Progenitor cell of endocrine pancreas (in vitro differentiated cells): ENCODE measurements around the gene KCNH1. TPM values are rescaled to one million over a fixed set of nuclear protein-coding genes. Genes with fewer than 3 reads are reported as not detected.

ENCODE experiments used
- DNase-seq: peaks from one replicate; pipeline ENCODE4 v3.0.0; 2021; ENCODE audit warnings: low spot score; ENCODE audit not compliant: unreplicated experiment
- H3K27ac Mint-ChIP-seq: 2 replicates; pipeline ENCODE4 v1.8.0; 2021; ENCODE audit warnings: mild to moderate bottlenecking, moderate library complexity, mixed read lengths
- H3K27me3 Mint-ChIP-seq: 2 replicates; pipeline ENCODE4 v1.8.0; 2021; ENCODE audit warnings: mixed read lengths
- H3K36me3 Mint-ChIP-seq: 2 replicates; pipeline ENCODE4 v1.8.0; 2022; ENCODE audit warnings: mixed read lengths; ENCODE audit not compliant: insufficient read depth
- H3K4me1 Mint-ChIP-seq: 2 replicates; pipeline ENCODE4 v1.8.0; 2021; ENCODE audit warnings: low read depth, mixed read lengths
- H3K4me3 Mint-ChIP-seq: 2 replicates; pipeline ENCODE4 v1.8.0; 2021; ENCODE audit warnings: low read depth, mild to moderate bottlenecking, moderate library complexity, mixed read lengths
- H3K9me3 Mint-ChIP-seq: 2 replicates; pipeline ENCODE4 v1.8.0; 2021; ENCODE audit warnings: low read depth, mixed read lengths
- total RNA-seq: library from RNA; stranded (reverse); gene quantifications from 2 replicates; pipeline ENCODE4 v1.2.1, GENCODE V29; 2021
- TF ChIP-seq, protein P1 (sequence below): fragments of 200-600 bp; sonication (generic); IDR thresholded peaks from one replicate; pipeline ENCODE4 v1.5.0; 2021; ENCODE audit warnings: antibody characterized with exemption, mild to moderate bottlenecking; ENCODE audit not compliant: unreplicated experiment

Gene KCNH1
- total RNA-seq, 1 donor from 2014 or later: 0.38 TPM

DNA sequence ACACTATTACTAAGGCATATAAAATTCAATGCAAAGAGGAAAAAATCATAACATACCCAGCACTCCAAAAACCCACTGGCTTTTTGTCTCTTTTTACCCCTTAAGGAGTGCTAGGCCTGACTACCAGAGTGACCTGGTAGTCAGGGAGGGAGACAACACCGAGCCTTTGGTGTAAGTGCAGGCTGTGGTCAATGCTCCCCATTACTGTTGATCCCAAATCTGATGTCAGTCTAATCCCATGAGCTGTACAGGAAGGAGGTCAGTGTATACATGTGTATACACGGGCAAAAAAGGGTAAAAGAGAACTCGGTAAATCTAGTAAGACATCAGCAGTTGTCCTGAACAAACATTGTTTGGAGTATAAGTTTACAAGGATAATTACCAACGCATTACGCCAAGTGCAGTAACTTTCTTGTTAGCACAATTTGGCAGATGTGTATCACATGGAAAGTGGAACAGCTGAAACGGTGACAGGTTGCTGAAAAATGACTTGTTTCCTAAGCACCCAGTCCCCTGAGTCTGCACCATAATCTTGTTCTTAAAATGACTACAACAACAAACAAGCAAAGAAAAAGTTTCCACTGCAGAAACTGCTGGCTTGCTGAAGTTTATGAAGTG, 217.9 kb downstream of the KCNH1 start:
- H3K36me3 Mint-ChIP-seq: no peaks in the 10 kb centered on the region
- no peak overlapping the region for H3K27ac Mint-ChIP-seq
- TF ChIP-seq, protein P1, sequence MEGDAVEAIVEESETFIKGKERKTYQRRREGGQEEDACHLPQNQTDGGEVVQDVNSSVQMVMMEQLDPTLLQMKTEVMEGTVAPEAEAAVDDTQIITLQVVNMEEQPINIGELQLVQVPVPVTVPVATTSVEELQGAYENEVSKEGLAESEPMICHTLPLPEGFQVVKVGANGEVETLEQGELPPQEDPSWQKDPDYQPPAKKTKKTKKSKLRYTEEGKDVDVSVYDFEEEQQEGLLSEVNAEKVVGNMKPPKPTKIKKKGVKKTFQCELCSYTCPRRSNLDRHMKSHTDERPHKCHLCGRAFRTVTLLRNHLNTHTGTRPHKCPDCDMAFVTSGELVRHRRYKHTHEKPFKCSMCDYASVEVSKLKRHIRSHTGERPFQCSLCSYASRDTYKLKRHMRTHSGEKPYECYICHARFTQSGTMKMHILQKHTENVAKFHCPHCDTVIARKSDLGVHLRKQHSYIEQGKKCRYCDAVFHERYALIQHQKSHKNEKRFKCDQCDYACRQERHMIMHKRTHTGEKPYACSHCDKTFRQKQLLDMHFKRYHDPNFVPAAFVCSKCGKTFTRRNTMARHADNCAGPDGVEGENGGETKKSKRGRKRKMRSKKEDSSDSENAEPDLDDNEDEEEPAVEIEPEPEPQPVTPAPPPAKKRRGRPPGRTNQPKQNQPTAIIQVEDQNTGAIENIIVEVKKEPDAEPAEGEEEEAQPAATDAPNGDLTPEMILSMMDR: no peak
- H3K4me1 Mint-ChIP-seq: peaks cover 21% of the 10 kb centered on the region
- H3K4me3 Mint-ChIP-seq: no peak overlapping the region
- H3K9me3 Mint-ChIP-seq: no peaks in the 10 kb centered on the region
- no peaks in the 10 kb centered on the region for H3K27me3 Mint-ChIP-seq
- no peak for DNase-seq

DNA sequence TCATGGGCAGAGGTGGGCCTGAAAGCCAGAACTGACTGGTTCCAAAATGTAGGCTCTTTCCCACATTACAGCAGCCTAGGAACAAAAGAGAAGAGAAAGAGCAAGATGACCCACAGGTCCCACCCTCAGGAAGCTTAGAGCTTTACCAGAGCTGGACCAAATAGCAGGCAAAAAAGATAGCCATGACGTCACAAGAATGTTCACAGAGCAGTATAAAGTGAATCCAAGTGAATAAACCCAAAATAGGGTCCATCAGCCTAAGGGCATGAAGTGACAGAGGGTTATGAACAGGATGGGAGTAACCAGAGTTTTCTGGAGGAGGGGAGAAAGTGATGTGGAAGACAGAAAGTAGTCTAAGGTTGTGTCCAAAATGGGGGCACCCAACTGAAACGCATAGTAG, 221.2 kb downstream of the KCNH1 start:
- Mint-ChIP-seq H3K9me3 (no peaks in the 10 kb centered on the region), H3K36me3 (no peaks in the 10 kb centered on the region), H3K27me3 (no peaks in the 10 kb centered on the region), H3K4me1 (peaks cover 14% of the 10 kb centered on the region), H3K4me3 (no peak overlapping the region), H3K27ac (peak overlapping the region; percentile 25)
- no peak for DNase-seq
- TF ChIP-seq, protein P1: no peak

DNA sequence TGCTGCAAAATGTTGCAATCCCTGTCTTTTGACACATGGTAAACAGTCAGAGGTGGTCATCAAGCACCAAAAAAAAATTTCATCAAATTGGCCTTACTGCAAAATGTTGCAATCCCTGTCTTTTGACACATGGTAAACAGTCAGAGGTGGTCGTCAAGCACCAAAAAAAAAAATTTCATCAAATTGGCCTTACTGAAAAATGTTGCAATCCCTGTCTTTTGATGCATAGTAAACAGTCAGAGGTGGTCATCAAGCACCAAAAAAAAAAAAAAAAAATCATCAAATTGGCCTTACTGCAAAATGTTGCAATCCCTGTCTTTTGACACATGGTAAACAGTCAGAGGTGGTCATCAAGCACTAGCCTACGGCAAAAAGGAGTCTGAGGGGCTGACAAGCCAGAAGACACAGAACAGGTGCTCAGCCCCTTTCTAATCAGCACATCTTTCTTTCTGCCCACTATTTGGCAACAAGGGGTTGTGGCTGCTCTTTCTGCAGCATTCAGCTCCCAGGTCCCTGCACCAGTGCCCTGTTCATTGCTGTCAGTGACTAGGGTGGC, 223.8 kb downstream of the KCNH1 start:
- DNase-seq: no peak
- Mint-ChIP-seq H3K4me1 (peaks cover 10% of the 10 kb centered on the region), H3K4me3 (no peak overlapping the region), H3K36me3 (no peaks in the 10 kb centered on the region), H3K27me3 (peaks cover 5% of the 10 kb centered on the region), H3K27ac (no peak overlapping the region), H3K9me3 (no peaks in the 10 kb centered on the region)
- TF ChIP-seq, protein P1: no peak

DNA sequence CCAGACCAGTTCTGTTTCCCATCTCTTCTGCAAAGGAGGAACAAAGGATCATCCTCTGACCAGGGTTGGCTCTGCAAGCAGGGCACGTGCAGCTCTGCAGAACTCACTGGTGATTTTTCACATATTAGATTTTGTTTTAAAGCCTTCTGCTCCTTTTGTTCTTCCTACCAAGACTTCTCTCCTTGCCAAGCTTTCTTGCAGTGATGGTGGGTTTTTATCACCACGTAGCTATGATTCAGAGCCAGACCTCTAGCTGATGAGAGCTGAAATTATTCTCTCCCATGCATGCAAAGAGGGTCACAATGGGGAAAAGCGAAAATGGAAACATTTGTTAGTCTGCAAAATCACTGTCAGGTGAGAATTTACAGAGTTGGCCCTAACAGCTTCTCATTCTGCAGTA, 225.2 kb downstream of the KCNH1 start:
- Mint-ChIP-seq H3K4me1 (peaks cover 10% of the 10 kb centered on the region), H3K36me3 (no peaks in the 10 kb centered on the region), H3K27ac (no peak overlapping the region), H3K9me3 (no peaks in the 10 kb centered on the region), H3K27me3 (peaks cover 5% of the 10 kb centered on the region), H3K4me3 (no peak overlapping the region)
- TF ChIP-seq, protein P1: no peak
- no peak for DNase-seq

DNA sequence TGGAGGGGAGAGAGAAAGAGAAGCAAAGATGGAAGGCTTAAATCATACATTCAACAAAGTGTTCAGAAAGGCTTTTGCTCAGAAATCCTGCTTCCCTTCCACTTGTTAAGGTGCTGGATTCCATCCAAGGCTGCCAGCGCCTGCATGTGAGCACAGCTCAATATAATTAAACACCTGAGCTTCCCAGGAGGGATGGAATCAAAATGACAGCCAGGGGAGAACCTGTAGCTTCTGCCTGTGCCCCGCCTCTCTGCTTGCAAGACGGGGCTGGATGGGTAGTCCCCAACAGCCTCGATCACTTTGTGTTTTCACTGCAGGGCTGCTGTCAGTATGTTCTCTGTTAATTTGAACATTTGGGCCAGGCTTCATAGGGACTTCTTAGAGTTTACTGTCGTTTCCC, 225.7 kb downstream of the KCNH1 start:
- Mint-ChIP-seq H3K4me3 (no peak overlapping the region), H3K9me3 (no peaks in the 10 kb centered on the region), H3K4me1 (peaks cover 10% of the 10 kb centered on the region), H3K36me3 (no peaks in the 10 kb centered on the region), H3K27me3 (peaks cover 5% of the 10 kb centered on the region), H3K27ac (no peak overlapping the region)
- TF ChIP-seq, protein P1: no peak
- DNase-seq: no peak
